Measurements from ENCODE around the gene HSPA9. TPM values are rescaled to one million over a fixed set of nuclear protein-coding genes. Genes with fewer than 3 reads are reported as not detected.

Gene HSPA9
- total and polyA plus RNA-seq, 9 of the 15 experiments (the other 6 are each of a cell fraction or from before 2014, with no cell fraction given), result 195 to 583 (median 514) TPM

- TF ChIP-seq MGA (IDR thresholded peaks at IDR 0.05), result peak; percentile 98
- TF ChIP-seq GABPA (tag; conservative IDR thresholded peaks at IDR 0.05; ENCODE audit: low read depth), result peak; percentile 83
- no peak for TF ChIP-seq RBM17 (IDR thresholded peaks at IDR 0.05; ENCODE audit: borderline replicate concordance, low read depth, low read length)
- peak; percentile 88 for TF ChIP-seq EP300 (IDR thresholded peaks at IDR 0.05; ENCODE audit: low read length)
- peak; percentile 89 to 98 (median 96) for TF ChIP-seq YY1 (IDR thresholded peaks at IDR 0.05; ENCODE audit: borderline replicate concordance in 1 of 3, control insufficient read depth in 1 of 3, extremely low read depth in 1 of 3, insufficient read depth in 3 of 3, insufficient read length in 1 of 3, insufficient replicate concordance in 2 of 3, low read depth in 1 of 3, low read length in 2 of 3)
- peak; percentile 37 to 97; a peak in 3 of 4 replicates for TF ChIP-seq SIN3A (IDR thresholded peaks at IDR 0.05; ENCODE audit: borderline replicate concordance in 2 of 2, control insufficient read depth in 1 of 2, low read depth in 2 of 2, low read length in 2 of 2)
- TF ChIP-seq NFRKB (IDR thresholded peaks at IDR 0.05; ENCODE audit: low read depth), result no peak; the same call in none of the 2 replicates
- peak; percentile 89 for TF ChIP-seq ZNF583 (CRISPR knock-in tag; IDR thresholded peaks at IDR 0.05)
- no peak for TF ChIP-seq ARID2 (IDR thresholded peaks at IDR 0.05)
- peak; percentile 72 for TF ChIP-seq PKNOX1 (IDR thresholded peaks at IDR 0.05)
- 0 out of 2 replicates have a peak, but pooled peaks have one; percentile 29 for TF ChIP-seq ARID1B (IDR thresholded peaks at IDR 0.05)
Measured at GRCh38 chr5:138575194-138576015, at the start of gene HSPA9 (continued).

All from K562 (cell line).